Neural cell (in vitro differentiated cells): Measurements from ENCODE around the gene FUBP1. TPM values are rescaled to one million over a fixed set of nuclear protein-coding genes. Genes with fewer than 3 reads are reported as not detected.

Experiments
- H2AFZ ChIP-seq: fragments of 200-600, 300-800 bp; sonication (generic), shearing (Covaris generic); 2 replicates; pipeline ENCODE4 v1.6.0; 2014; ENCODE audit warnings: low read depth, mild to moderate bottlenecking, antibody characterized with exemption, low read length, moderate library complexity
- H3F3A ChIP-seq: fragments of 200-600 bp; shearing (Covaris generic); 2 replicates; pipeline ENCODE4 v1.6.1; 2016; ENCODE audit warnings: mild to moderate bottlenecking, moderate library complexity, mixed read lengths, antibody characterized with exemption, low read length; ENCODE audit not compliant: insufficient read depth, poor library complexity, severe bottlenecking
- H3K27ac ChIP-seq: fragments of 200-600, 300-800 bp; sonication (generic), shearing (Covaris generic); 2 replicates; pipeline ENCODE4 v1.5.1; 2014; ENCODE audit warnings: mild to moderate bottlenecking, low read length, moderate library complexity
- H3K27me3 ChIP-seq: fragments of 300-800, 200-600 bp; sonication (generic), shearing (Covaris generic); 2 replicates; pipeline ENCODE4 v1.6.0; 2014; ENCODE audit warnings: mild to moderate bottlenecking, low read depth, low read length, moderate library complexity; ENCODE audit not compliant: insufficient read depth
- H3K36me3 ChIP-seq: fragments of 300-800, 200-600 bp; sonication (generic), shearing (Covaris generic); 2 replicates; pipeline ENCODE4 v1.5.1; 2014; ENCODE audit warnings: mild to moderate bottlenecking, antibody characterized with exemption, low read length, moderate library complexity; ENCODE audit not compliant: insufficient read depth
- H3K4me2 ChIP-seq: fragments of 300-800, 200-600 bp; sonication (generic), shearing (Covaris generic); 2 replicates; pipeline ENCODE4 v1.6.0; 2014; ENCODE audit warnings: mild to moderate bottlenecking, low read length
- H3K4me3 ChIP-seq: fragments of 300-800, 200-600 bp; sonication (generic), shearing (Covaris generic); 2 replicates; pipeline ENCODE4 v1.5.1; 2014; ENCODE audit warnings: mild to moderate bottlenecking, low read length, moderate library complexity
- H3K79me2 ChIP-seq: fragments of 200-600 bp; shearing (Covaris generic); replicated peaks from 2 replicates; pipeline ENCODE4 v1.6.0; 2014; ENCODE audit warnings: mild to moderate bottlenecking, low read length, moderate library complexity; ENCODE audit not compliant: insufficient read depth
- H3K9ac ChIP-seq: fragments of 300-800, 200-600 bp; sonication (generic), shearing (Covaris generic); 2 replicates; pipeline ENCODE4 v1.6.1; 2016; ENCODE audit warnings: mild to moderate bottlenecking, low read length, mixed read lengths
- H3K9me2 ChIP-seq: fragments of 200-600 bp; shearing (Covaris generic); 2 replicates; pipeline ENCODE4 v1.6.1; 2016; ENCODE audit warnings: mild to moderate bottlenecking, low read length, mixed read lengths; ENCODE audit not compliant: insufficient read depth
- H3K9me3 ChIP-seq: fragments of 200-600, 300-800 bp; sonication (generic), shearing (Covaris generic); 2 replicates; pipeline ENCODE4 v1.6.1; 2016; ENCODE audit warnings: mild to moderate bottlenecking, mixed run types, low read length, moderate library complexity, mixed read lengths
- H4K20me1 ChIP-seq: fragments of 200-600 bp; shearing (Covaris generic); 2 replicates; pipeline ENCODE4 v1.6.1; 2016; ENCODE audit warnings: mild to moderate bottlenecking, mixed run types; ENCODE audit not compliant: insufficient read depth
- CTCF ChIP-seq: fragments of 450-650 bp; IDR thresholded peaks from 2 replicates; pipeline ENCODE4 v1.5.1; 2014; ENCODE audit warnings: antibody characterized with exemption, mild to moderate bottlenecking, moderate library complexity; ENCODE audit not compliant: poor library complexity, severe bottlenecking
- EP300 ChIP-seq: fragments of 450-650 bp; conservative IDR thresholded peaks from 2 replicates; pipeline ENCODE4 v1.6.1; 2014; ENCODE audit warnings: antibody characterized with exemption, mild to moderate bottlenecking, moderate library complexity; ENCODE audit not compliant: poor library complexity, severe bottlenecking
- EZH2 ChIP-seq: fragments of 200-600, 300-800 bp; shearing (Covaris generic), sonication (generic); IDR thresholded peaks from 2 replicates; pipeline ENCODE4 v1.6.1; 2014; ENCODE audit warnings: antibody characterized with exemption, low read length, borderline replicate concordance, mild to moderate bottlenecking; ENCODE audit not compliant: insufficient read depth, poor library complexity, severe bottlenecking
- MXI1 ChIP-seq: fragments of 450-650 bp; conservative IDR thresholded peaks from 2 replicates; pipeline ENCODE4 v1.6.1; 2014; ENCODE audit warnings: antibody characterized with exemption, mild to moderate bottlenecking; ENCODE audit not compliant: poor library complexity, severe bottlenecking
- POLR2AphosphoS5 ChIP-seq: IDR thresholded peaks from 2 replicates; pipeline ENCODE4 v1.6.1; 2012
- RAD21 ChIP-seq: fragments of 450-650 bp; conservative IDR thresholded peaks from 2 replicates; pipeline ENCODE4 v1.6.1; 2014; ENCODE audit warnings: antibody characterized with exemption, mild to moderate bottlenecking, moderate library complexity
- REST ChIP-seq: IDR thresholded peaks from 2 replicates; pipeline ENCODE4 v1.6.1; 2012; ENCODE audit warnings: borderline replicate concordance
- SMC3 ChIP-seq: fragments of 450-650 bp; conservative IDR thresholded peaks from 2 replicates; pipeline ENCODE4 v1.6.1; 2014; ENCODE audit warnings: antibody characterized with exemption, mild to moderate bottlenecking, moderate library complexity; ENCODE audit not compliant: poor library complexity
- TAF1 ChIP-seq: IDR thresholded peaks from 2 replicates; pipeline ENCODE4 v1.6.1; 2012; ENCODE audit warnings: low read depth
- polyA plus RNA-seq: library from polyadenylated mRNA; depleted of rRNA; stranded (reverse); fragments of >200 nt; gene quantifications from 2 replicates; pipeline ENCODE4 v1.2.3, GENCODE V29; 2014

The FUBP1 gene
- polyA plus RNA-seq, 1 donor from 2014 or later = 630 TPM

- Histone ChIP-seq H2AFZ (no peak overlapping the region), H3K9me2 (no peaks in the 10 kb centered on the region), H3K4me3 (no peak overlapping the region), H3K9me3 (no peaks in the 10 kb centered on the region), H4K20me1 (no peaks in the 10 kb centered on the region), H3K9ac (no peak overlapping the region), H3F3A (no peaks in the 10 kb centered on the region), H3K4me2 (no peak overlapping the region), H3K79me2 (peaks cover 11% of the 10 kb centered on the region), H3K27me3 (no peaks in the 10 kb centered on the region), H3K36me3 (peaks cover 16% of the 10 kb centered on the region), H3K27ac (no peak overlapping the region)
- TF ChIP-seq RAD21 = no peak
- no peak for TF ChIP-seq TAF1
- TF ChIP-seq EP300 = no peak
- no peak for TF ChIP-seq CTCF
- no peak for TF ChIP-seq SMC3
- no peak for TF ChIP-seq EZH2
- TF ChIP-seq REST = no peak
- TF ChIP-seq MXI1 = no peak
- no peak for TF ChIP-seq POLR2AphosphoS5
Observed at GRCh38 chr1:77953907-77954306, 25.0 kb downstream of the FUBP1 start.

- peaks cover 11% of the 10 kb centered on the region for H3K79me2 ChIP-seq
Observed at GRCh38 chr1:77951328-77951727, 27.5 kb downstream of the FUBP1 start.

More at GRCh38 chr1:77951328-77951727, 27.5 kb downstream of the FUBP1 start:
- peaks cover 26% of the 10 kb centered on the region for H3K36me3 ChIP-seq
- H4K20me1 ChIP-seq = no peaks in the 10 kb centered on the region
- TF ChIP-seq RAD21 (no peak), EZH2 (no peak), SMC3 (no peak), MXI1 (no peak), TAF1 (no peak)
- no peaks in the 10 kb centered on the region for H3K9me3 ChIP-seq
- no peaks in the 10 kb centered on the region for H3K9me2 ChIP-seq
- no peak overlapping the region for H3K4me3 ChIP-seq
- H3K27ac ChIP-seq = no peak overlapping the region
- no peaks in the 10 kb centered on the region for H3F3A ChIP-seq
- no peak overlapping the region for H2AFZ ChIP-seq
- H3K27me3 ChIP-seq = no peaks in the 10 kb centered on the region
- no peak overlapping the region for H3K4me2 ChIP-seq
- no peak overlapping the region for H3K9ac ChIP-seq
